ENCODE data around the gene TDRD12.

GRCh38 chr19:32809254-32809653, 89.7 kb downstream of the TDRD12 start:
- TF ChIP-seq CTCF (IDR thresholded peaks at IDR 0.05) (no peak), POLR2A (IDR thresholded peaks at IDR 0.05) (no peak)
